VCaP (cell line): ENCODE data around the gene MRM1.

Experiments
- H3K27ac ChIP-seq: fragments of 450-650 bp; 2 replicates; pipeline ENCODE4 v1.5.1; 2017
- CTCF ChIP-seq: fragments of 450-650 bp; conservative IDR thresholded peaks from 2 replicates; pipeline ENCODE4 v1.5.1; 2017; ENCODE audit warnings: mild to moderate bottlenecking, moderate library complexity

MRM1 gene

DNA sequence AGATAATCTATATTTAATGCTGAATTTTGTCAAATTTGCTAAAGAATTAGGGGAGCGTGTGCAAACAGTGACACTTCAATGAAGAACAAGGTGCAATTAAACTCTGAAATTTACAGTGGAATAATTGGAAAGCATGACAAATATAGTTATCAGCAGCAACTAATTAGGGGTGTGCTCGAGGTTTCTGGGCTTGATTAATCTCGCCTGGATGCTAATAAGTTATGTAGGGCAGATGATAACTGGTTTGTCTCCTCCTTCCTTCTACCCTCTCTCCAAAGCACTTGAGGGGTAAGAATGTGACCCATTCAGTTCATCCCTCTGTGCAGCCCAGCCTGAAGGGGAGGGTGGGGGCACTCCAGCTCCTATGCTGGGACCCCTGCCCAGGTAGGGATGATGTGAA is 21.9 kb downstream of the MRM1 start:
- no peak for TF ChIP-seq CTCF
- H3K27ac ChIP-seq = no peak overlapping the region

GRCh38 chr17:36625188-36625587 is 23.8 kb downstream of the MRM1 start:
- no peak for TF ChIP-seq CTCF
- no peak overlapping the region for H3K27ac ChIP-seq

GRCh38 chr17:36627101-36627500 is 25.7 kb downstream of the MRM1 start:
- no peak for TF ChIP-seq CTCF
- no peak overlapping the region for H3K27ac ChIP-seq

DNA sequence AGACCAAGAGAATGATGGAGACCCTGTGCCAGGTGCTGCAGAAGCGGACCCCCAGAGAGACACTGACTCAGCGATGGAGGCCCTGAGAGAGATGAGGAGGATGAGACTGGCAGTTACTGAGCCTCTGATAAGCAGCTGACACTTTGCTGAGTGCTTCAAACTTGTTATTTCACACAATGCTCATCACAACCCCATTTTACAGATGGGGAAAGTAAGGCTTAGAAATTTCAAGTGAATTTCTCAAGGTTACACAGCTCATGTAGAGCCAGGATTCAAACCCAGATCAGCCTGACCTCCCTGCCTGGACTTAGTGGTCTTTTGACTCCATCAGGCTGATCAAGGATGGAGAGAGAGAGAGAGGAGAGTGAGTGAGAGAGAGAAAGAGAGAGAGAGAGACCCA is 27.2 kb downstream of the MRM1 start:
- H3K27ac ChIP-seq = no peak overlapping the region; the same call in 1 of the 2 replicates
- TF ChIP-seq CTCF = no peak

DNA sequence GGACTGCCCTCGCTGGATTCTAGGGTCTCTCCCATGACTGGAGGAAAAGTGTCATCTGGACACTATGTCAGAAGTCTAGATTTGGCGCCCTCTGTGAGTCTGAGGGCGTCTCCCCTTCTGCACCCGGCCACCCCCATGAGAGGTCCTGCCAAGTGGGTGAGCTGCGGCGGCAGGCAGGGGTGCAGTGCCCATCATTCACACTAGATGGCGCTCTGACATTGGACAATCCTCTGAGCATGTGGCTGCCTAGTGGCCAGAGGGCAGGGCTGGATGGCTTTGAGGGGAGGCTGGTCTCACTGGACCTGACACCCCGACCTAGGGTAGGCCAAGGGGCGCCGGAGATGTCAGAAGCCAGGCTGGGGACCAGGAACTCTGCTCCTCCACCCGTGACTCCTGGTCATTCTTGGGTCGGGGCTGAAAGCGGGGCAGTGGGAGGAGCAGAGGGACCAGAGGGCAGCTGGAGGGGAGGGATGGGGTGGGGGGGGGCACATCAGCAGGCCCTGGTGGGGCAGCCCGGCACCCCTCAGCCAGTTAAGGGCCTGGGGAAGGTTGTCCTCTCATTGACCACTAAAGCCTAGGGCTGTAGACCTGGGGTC is 28.0 kb downstream of the MRM1 start:
- peak; percentile 100 for TF ChIP-seq CTCF
- peak overlapping the region; percentile 11; the same call in 1 of the 2 replicates for H3K27ac ChIP-seq

GRCh38 chr17:36629970-36630502 is 28.7 kb downstream of the MRM1 start:
- no peak for TF ChIP-seq CTCF
- no peak overlapping the region; the same call in 1 of the 2 replicates for H3K27ac ChIP-seq

GRCh38 chr17:36631022-36631421 is 29.6 kb downstream of the MRM1 start:
- H3K27ac ChIP-seq = no peak overlapping the region
- no peak for TF ChIP-seq CTCF
